SK-N-SH (cell line): ENCODE results near the gene OBI1.

Experiments used
- CTCF ChIP-seq: fragments of 200-600 bp; sonication (generic); IDR thresholded peaks from 2 replicates; pipeline ENCODE4 v1.6.1; 2017; ENCODE audit warnings: antibody characterized with exemption, mild to moderate bottlenecking, moderate library complexity
- EP300 ChIP-seq, 2 experiments: IDR thresholded peaks; 2 replicates each; pipeline versions ENCODE4 v1.4.0 to v1.6.1; 2012; ENCODE audit warnings: borderline replicate concordance in 1 of 2, low read depth in 1 of 2, low read length in 1 of 2
- EZH2phosphoT487 ChIP-seq: fragments of 200-600 bp; sonication (generic); IDR thresholded peaks from 2 replicates; pipeline ENCODE4 v1.6.1; 2017; ENCODE audit warnings: low read depth, mixed run types, mild to moderate bottlenecking, antibody characterized with exemption, moderate library complexity, borderline replicate concordance
- IRF3 ChIP-seq: fragments of 150-350 bp; IDR thresholded peaks from 2 replicates; pipeline ENCODE4 v1.6.1; 2016; ENCODE audit warnings: mild to moderate bottlenecking, low read depth, low read length
- JUND ChIP-seq: IDR thresholded peaks from 2 replicates; pipeline ENCODE4 v1.4.0; 2012
- NRF1 ChIP-seq: IDR thresholded peaks from 2 replicates; pipeline ENCODE4 v1.6.1; 2012; ENCODE audit warnings: low read depth, mild to moderate bottlenecking, low read length
- RFX5 ChIP-seq: IDR thresholded peaks from 2 replicates; pipeline ENCODE4 v1.6.1; 2012; ENCODE audit warnings: mild to moderate bottlenecking, improper control_type of control experiment, low read length
- SMC3 ChIP-seq: IDR thresholded peaks from 2 replicates; pipeline ENCODE4 v1.6.1; 2012; ENCODE audit warnings: low read depth, low read length, improper control_type of control experiment
- YY1 ChIP-seq: IDR thresholded peaks from 2 replicates; pipeline ENCODE4 v1.4.0; 2012; ENCODE audit warnings: low read depth, mild to moderate bottlenecking
- ZBTB33 ChIP-seq: IDR thresholded peaks from 2 replicates; pipeline ENCODE4 v1.4.0; 2012; ENCODE audit warnings: low read depth, borderline replicate concordance

GRCh38 chr13:78658630-78659449 is at the start of gene OBI1:
- TF ChIP-seq CTCF: no peak
- 0 out of 2 replicates have a peak, but pooled peaks have one; percentile 41 for TF ChIP-seq YY1
- TF ChIP-seq JUND: no peak
- peak; percentile 77 for TF ChIP-seq NRF1
- no peak for TF ChIP-seq EZH2phosphoT487
- no peak for TF ChIP-seq IRF3
- no peak for TF ChIP-seq SMC3
- TF ChIP-seq RFX5: no peak
- 0 out of 2 replicates have a peak, but pooled peaks have one; percentile 45 for TF ChIP-seq ZBTB33
- no peak for TF ChIP-seq EP300 (IDR thresholded peaks at IDR 0.05; ENCODE audit: borderline replicate concordance in 1 of 2, low read depth in 1 of 2, low read length in 1 of 2)
